Measurements from ENCODE around the gene ZFP30. TPM values are rescaled to one million over a fixed set of nuclear protein-coding genes. Genes with fewer than 3 reads are reported as not detected.

The ZFP30 gene
- total and polyA plus RNA-seq, 2 of the 13 experiments (the other 11 are each of a cell fraction or from before 2014, with no cell fraction given) = 3.4 to 19.2 TPM

- no peak; the same call in 2 of the 3 replicates for TF ChIP-seq MXI1 (IDR thresholded peaks at IDR 0.05; ENCODE audit: borderline replicate concordance, low read depth, low read length)
- TF ChIP-seq ZBTB2 (CRISPR knock-in tag; IDR thresholded peaks at IDR 0.05; ENCODE audit: low read depth) = no peak; the same call in 1 of the 2 replicates
- no peak for TF ChIP-seq TERF1 (CRISPR knock-in tag; IDR thresholded peaks at IDR 0.05)
- no peak for TF ChIP-seq FOXC1 (CRISPR knock-in tag; IDR thresholded peaks at IDR 0.05; ENCODE audit: borderline replicate concordance)
- no peak for TF ChIP-seq SNRNP70 (IDR thresholded peaks at IDR 0.05; ENCODE audit: low read depth, low read length)
- no peak for TF ChIP-seq AFF4 (CRISPR knock-in tag; IDR thresholded peaks at IDR 0.05)
- no peak for TF ChIP-seq ZNF138 (CRISPR knock-in tag; IDR thresholded peaks at IDR 0.05; ENCODE audit: low read depth)
- no peak for TF ChIP-seq ZNF136 (CRISPR knock-in tag; IDR thresholded peaks at IDR 0.05; ENCODE audit: low read depth)
- TF ChIP-seq KIAA2018 (CRISPR knock-in tag; IDR thresholded peaks at IDR 0.05; ENCODE audit: borderline replicate concordance) = no peak
- no peak for TF ChIP-seq JUN (CRISPR knock-in tag; IDR thresholded peaks at IDR 0.05)
- no peak for TF ChIP-seq TCF7L2 (IDR thresholded peaks at IDR 0.05; ENCODE audit: low read depth, low read length)
- TF ChIP-seq ZBTB42 (CRISPR knock-in tag; IDR thresholded peaks at IDR 0.05) = no peak
- TF ChIP-seq HNRNPH1 (optimal IDR thresholded peaks at IDR 0.05; ENCODE audit: low read depth, low read length) = no peak
These were observed 60.8 kb downstream of the ZFP30 start, which contains the start of the genes ZNF540 and ZNF571 (continued) for GRCh38 chr19:37594304-37594981.
